K562 (cell line): ENCODE measurements around the gene SLC15A1. TPM values are rescaled to one million over a fixed set of nuclear protein-coding genes. Genes with fewer than 3 reads are reported as not detected.
A peak's percentile ranks its signal among the peaks of the same experiment; 100 is the strongest.

Source experiments
- CTCF ChIP-seq, 3 experiments: IDR thresholded peaks in 2 of 3; conservative IDR thresholded peaks in 1 of 3; 2 replicates each; pipeline ENCODE4 v1.5.1; 2011 to 2012; ENCODE audit warnings: low read length in 3 of 3, mild to moderate bottlenecking in 3 of 3, control low read depth in 2 of 3, improper control_type of control experiment in 1 of 3, inconsistent platforms in 1 of 3, low read depth in 1 of 3, mixed read lengths in 1 of 3, moderate library complexity in 1 of 3; ENCODE audit not compliant: insufficient read depth in 2 of 3
- DEAF1 ChIP-seq: fragments of 450-650 bp; formaldehyde crosslinking; IDR thresholded peaks from 2 replicates; pipeline ENCODE4 v1.4.0; 2020; ENCODE audit warnings: mild to moderate bottlenecking, moderate library complexity
- NFE2L1 ChIP-seq: fragments of 450-650 bp; IDR thresholded peaks from 2 replicates; pipeline ENCODE4 v1.6.1; 2016; ENCODE audit warnings: missing genetic modification characterization, low read depth, mild to moderate bottlenecking, missing compliant biosample characterization, moderate library complexity, borderline replicate concordance
- NR2F6 ChIP-seq: fragments of 450-650 bp; formaldehyde crosslinking; IDR thresholded peaks from 2 replicates; pipeline ENCODE4 v1.4.0; 2020; ENCODE audit warnings: mild to moderate bottlenecking
- REST ChIP-seq, 2 experiments: fragments of 450-650 bp; formaldehyde crosslinking in 1 of 2; IDR thresholded peaks; 2 replicates each; pipeline versions ENCODE4 v1.4.0 to v1.6.1; 2014 to 2020; ENCODE audit warnings: mild to moderate bottlenecking in 2 of 2, borderline replicate concordance in 1 of 2, low read depth in 1 of 2
- RNF2 ChIP-seq: sonication (generic); IDR thresholded peaks from 2 replicates; pipeline ENCODE4 v1.6.1; 2016
- SMARCC2 ChIP-seq: fragments of 450-650 bp; IDR thresholded peaks from 2 replicates; pipeline ENCODE4 v1.6.1; 2017; ENCODE audit warnings: antibody characterized with exemption, moderate library complexity, mild to moderate bottlenecking, low read depth
- SMC3 ChIP-seq: conservative IDR thresholded peaks from 2 replicates; pipeline ENCODE4 v1.6.1; 2011; ENCODE audit warnings: low read depth, low read length, improper control_type of control experiment; ENCODE audit not compliant: insufficient read depth
- STAG1 ChIP-seq: sonication (generic); formaldehyde crosslinking; IDR thresholded peaks from 2 replicates; pipeline ENCODE4 v1.5.0; 2020; ENCODE audit warnings: missing genetic modification reagents, borderline replicate concordance
- THRA ChIP-seq: fragments of 450-650 bp; IDR thresholded peaks from 2 replicates; pipeline ENCODE4 v1.6.1; 2017; ENCODE audit warnings: mild to moderate bottlenecking, moderate library complexity
- ZZZ3 ChIP-seq: fragments of 450-650 bp; IDR thresholded peaks from 2 replicates; pipeline ENCODE4 v1.6.1; 2016; ENCODE audit warnings: antibody characterized with exemption, mild to moderate bottlenecking, moderate library complexity
- polyA plus RNA-seq, 8 experiments: library from polyadenylated mRNA; depleted of rRNA in 4 of 8; stranded (reverse) in 5 of 8; unstranded in 3 of 8; fragments of >200 nt; fragmentation: Nextera tagmentation in 2 of 8; fragmentation: Illumina TruSeq in 1 of 8; extraction: Ambion mirVana in 2 of 8; extraction: Trizol in 1 of 8; gene quantifications; 2 replicates each; pipeline versions ENCODE4 v1.2.1 to v1.2.3, GENCODE V29; 2011 to 2014; ENCODE audit warnings: inconsistent platforms in 1 of 8, missing spikeins in 1 of 8
- total RNA-seq, 7 experiments: library from RNA; depleted of rRNA in 6 of 7; stranded (reverse); fragments of >200 nt in 6 of 7; fragmentation: Illumina TruSeq in 2 of 7; extraction: Trizol in 2 of 7; gene quantifications; 2 replicates each; pipeline versions ENCODE4 v1.2.1 to v1.2.3, GENCODE V29; 2011 to 2021; ENCODE audit warnings: low replicate concordance in 1 of 7

Gene SLC15A1
- total and polyA plus RNA-seq, 9 of the 15 experiments (the other 6 are each of a cell fraction or from before 2014, with no cell fraction given) = not detected

- peak; percentile 62 for TF ChIP-seq REST (IDR thresholded peaks at IDR 0.05; ENCODE audit: borderline replicate concordance)
- no peak for TF ChIP-seq REST (CRISPR knock-in tag; IDR thresholded peaks at IDR 0.05; ENCODE audit: low read depth)
- no peak for TF ChIP-seq THRA
- peak; percentile 58 to 80 (median 73) for TF ChIP-seq CTCF (IDR thresholded peaks at IDR 0.05 in 2 of 3, conservative IDR thresholded peaks at IDR 0.05 in 1 of 3; ENCODE audit: insufficient read depth in 2 of 3, low read depth in 1 of 3, low read length in 3 of 3)
- TF ChIP-seq STAG1 (CRISPR knock-in tag) = peak; percentile 26; the same call in 1 of the 2 replicates
- TF ChIP-seq RNF2 = no peak
- peak; percentile 65 for TF ChIP-seq SMC3
- peak; percentile 75 for TF ChIP-seq DEAF1 (CRISPR knock-in tag)
- no peak for TF ChIP-seq NR2F6 (CRISPR knock-in tag)
- no peak for TF ChIP-seq SMARCC2
- no peak for TF ChIP-seq NFE2L1 (tag)
- no peak for TF ChIP-seq ZZZ3
Measured at GRCh38 chr13:98672947-98673613, 79.4 kb downstream of the SLC15A1 start (continued).
